Measurements from ENCODE around the gene ADCY2.

The ADCY2 gene

DNA sequence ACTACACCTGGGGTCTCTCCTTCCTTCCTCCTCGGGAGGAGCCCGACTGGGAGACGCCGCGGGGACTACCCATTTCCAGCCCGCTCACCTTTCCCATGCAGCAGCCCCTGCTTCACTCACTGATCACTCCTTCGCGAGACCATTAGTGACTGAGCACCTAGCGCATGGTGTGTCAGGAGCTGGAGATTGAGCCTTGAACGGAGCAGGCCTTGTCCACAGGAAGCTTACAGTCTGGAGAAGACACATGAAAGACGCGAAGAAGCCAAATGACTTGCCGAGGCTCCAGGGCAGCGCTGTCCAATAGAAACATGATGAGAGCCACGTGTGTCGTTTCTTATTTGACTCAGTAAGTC lies 455.3 kb downstream of the ADCY2 start:
- ATAC-seq = no peak
- no peak for TF ChIP-seq SNAI2 (CRISPR knock-in tag; IDR thresholded peaks at IDR 0.05)
- no peak for TF ChIP-seq CSDC2 (CRISPR knock-in tag; IDR thresholded peaks at IDR 0.05)
- TF ChIP-seq, protein P1, sequence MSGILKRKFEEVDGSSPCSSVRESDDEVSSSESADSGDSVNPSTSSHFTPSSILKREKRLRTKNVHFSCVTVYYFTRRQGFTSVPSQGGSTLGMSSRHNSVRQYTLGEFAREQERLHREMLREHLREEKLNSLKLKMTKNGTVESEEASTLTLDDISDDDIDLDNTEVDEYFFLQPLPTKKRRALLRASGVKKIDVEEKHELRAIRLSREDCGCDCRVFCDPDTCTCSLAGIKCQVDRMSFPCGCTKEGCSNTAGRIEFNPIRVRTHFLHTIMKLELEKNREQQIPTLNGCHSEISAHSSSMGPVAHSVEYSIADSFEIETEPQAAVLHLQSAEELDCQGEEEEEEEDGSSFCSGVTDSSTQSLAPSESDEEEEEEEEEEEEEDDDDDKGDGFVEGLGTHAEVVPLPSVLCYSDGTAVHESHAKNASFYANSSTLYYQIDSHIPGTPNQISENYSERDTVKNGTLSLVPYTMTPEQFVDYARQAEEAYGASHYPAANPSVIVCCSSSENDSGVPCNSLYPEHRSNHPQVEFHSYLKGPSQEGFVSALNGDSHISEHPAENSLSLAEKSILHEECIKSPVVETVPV (CRISPR knock-in tag; IDR thresholded peaks at IDR 0.05) = no peak
- TF ChIP-seq ZNF565 (CRISPR knock-in tag; conservative IDR thresholded peaks at IDR 0.05; ENCODE audit: low read depth) = no peak
- TF ChIP-seq TCF4 (CRISPR knock-in tag; IDR thresholded peaks at IDR 0.05; ENCODE audit: borderline replicate concordance) = no peak
- no peak for TF ChIP-seq ZFP3 (CRISPR knock-in tag; IDR thresholded peaks at IDR 0.05)
- no peak for TF ChIP-seq BACH2 (CRISPR knock-in tag; IDR thresholded peaks at IDR 0.05; ENCODE audit: borderline replicate concordance)
- no peak for TF ChIP-seq OSR1 (CRISPR knock-in tag; IDR thresholded peaks at IDR 0.05)
- TF ChIP-seq ZNF70 (CRISPR knock-in tag; IDR thresholded peaks at IDR 0.05) = no peak
- no peak for TF ChIP-seq ISL1 (CRISPR knock-in tag; IDR thresholded peaks at IDR 0.05)
- TF ChIP-seq, protein P2, sequence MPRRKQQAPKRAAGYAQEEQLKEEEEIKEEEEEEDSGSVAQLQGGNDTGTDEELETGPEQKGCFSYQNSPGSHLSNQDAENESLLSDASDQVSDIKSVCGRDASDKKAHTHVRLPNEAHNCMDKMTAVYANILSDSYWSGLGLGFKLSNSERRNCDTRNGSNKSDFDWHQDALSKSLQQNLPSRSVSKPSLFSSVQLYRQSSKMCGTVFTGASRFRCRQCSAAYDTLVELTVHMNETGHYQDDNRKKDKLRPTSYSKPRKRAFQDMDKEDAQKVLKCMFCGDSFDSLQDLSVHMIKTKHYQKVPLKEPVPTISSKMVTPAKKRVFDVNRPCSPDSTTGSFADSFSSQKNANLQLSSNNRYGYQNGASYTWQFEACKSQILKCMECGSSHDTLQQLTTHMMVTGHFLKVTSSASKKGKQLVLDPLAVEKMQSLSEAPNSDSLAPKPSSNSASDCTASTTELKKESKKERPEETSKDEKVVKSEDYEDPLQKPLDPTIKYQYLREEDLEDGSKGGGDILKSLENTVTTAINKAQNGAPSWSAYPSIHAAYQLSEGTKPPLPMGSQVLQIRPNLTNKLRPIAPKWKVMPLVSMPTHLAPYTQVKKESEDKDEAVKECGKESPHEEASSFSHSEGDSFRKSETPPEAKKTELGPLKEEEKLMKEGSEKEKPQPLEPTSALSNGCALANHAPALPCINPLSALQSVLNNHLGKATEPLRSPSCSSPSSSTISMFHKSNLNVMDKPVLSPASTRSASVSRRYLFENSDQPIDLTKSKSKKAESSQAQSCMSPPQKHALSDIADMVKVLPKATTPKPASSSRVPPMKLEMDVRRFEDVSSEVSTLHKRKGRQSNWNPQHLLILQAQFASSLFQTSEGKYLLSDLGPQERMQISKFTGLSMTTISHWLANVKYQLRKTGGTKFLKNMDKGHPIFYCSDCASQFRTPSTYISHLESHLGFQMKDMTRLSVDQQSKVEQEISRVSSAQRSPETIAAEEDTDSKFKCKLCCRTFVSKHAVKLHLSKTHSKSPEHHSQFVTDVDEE (CRISPR knock-in tag; IDR thresholded peaks at IDR 0.05) = no peak
- TF ChIP-seq, protein P3, sequence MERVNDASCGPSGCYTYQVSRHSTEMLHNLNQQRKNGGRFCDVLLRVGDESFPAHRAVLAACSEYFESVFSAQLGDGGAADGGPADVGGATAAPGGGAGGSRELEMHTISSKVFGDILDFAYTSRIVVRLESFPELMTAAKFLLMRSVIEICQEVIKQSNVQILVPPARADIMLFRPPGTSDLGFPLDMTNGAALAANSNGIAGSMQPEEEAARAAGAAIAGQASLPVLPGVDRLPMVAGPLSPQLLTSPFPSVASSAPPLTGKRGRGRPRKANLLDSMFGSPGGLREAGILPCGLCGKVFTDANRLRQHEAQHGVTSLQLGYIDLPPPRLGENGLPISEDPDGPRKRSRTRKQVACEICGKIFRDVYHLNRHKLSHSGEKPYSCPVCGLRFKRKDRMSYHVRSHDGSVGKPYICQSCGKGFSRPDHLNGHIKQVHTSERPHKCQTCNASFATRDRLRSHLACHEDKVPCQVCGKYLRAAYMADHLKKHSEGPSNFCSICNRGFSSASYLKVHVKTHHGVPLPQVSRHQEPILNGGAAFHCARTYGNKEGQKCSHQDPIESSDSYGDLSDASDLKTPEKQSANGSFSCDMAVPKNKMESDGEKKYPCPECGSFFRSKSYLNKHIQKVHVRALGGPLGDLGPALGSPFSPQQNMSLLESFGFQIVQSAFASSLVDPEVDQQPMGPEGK (CRISPR knock-in tag; IDR thresholded peaks at IDR 0.05; ENCODE audit: borderline replicate concordance) = no peak
- no peak for TF ChIP-seq TOX (CRISPR knock-in tag; IDR thresholded peaks at IDR 0.05; ENCODE audit: borderline replicate concordance)
- no peak for TF ChIP-seq ESRRG (CRISPR knock-in tag; IDR thresholded peaks at IDR 0.05)
- TF ChIP-seq, protein P4, sequence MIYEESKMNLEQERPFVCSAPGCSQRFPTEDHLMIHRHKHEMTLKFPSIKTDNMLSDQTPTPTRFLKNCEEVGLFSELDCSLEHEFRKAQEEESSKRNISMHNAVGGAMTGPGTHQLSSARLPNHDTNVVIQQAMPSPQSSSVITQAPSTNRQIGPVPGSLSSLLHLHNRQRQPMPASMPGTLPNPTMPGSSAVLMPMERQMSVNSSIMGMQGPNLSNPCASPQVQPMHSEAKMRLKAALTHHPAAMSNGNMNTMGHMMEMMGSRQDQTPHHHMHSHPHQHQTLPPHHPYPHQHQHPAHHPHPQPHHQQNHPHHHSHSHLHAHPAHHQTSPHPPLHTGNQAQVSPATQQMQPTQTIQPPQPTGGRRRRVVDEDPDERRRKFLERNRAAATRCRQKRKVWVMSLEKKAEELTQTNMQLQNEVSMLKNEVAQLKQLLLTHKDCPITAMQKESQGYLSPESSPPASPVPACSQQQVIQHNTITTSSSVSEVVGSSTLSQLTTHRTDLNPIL (CRISPR knock-in tag; IDR thresholded peaks at IDR 0.05; ENCODE audit: low read depth) = no peak
- TF ChIP-seq ARNTL (CRISPR knock-in tag; IDR thresholded peaks at IDR 0.05; ENCODE audit: borderline replicate concordance, low read depth) = no peak
- TF ChIP-seq, protein P5, sequence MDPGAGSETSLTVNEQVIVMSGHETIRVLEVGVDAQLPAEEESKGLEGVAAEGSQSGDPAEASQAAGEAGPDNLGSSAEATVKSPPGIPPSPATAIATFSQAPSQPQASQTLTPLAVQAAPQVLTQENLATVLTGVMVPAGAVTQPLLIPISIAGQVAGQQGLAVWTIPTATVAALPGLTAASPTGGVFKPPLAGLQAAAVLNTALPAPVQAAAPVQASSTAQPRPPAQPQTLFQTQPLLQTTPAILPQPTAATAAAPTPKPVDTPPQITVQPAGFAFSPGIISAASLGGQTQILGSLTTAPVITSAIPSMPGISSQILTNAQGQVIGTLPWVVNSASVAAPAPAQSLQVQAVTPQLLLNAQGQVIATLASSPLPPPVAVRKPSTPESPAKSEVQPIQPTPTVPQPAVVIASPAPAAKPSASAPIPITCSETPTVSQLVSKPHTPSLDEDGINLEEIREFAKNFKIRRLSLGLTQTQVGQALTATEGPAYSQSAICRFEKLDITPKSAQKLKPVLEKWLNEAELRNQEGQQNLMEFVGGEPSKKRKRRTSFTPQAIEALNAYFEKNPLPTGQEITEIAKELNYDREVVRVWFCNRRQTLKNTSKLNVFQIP (CRISPR knock-in tag; IDR thresholded peaks at IDR 0.05; ENCODE audit: borderline replicate concordance, low read depth) = no peak
- TF ChIP-seq ZFP30 (CRISPR knock-in tag; IDR thresholded peaks at IDR 0.05) = no peak
- no peak for TF ChIP-seq ZC3H10 (CRISPR knock-in tag; IDR thresholded peaks at IDR 0.05)
- no peak for TF ChIP-seq PPARA (CRISPR knock-in tag; IDR thresholded peaks at IDR 0.05; ENCODE audit: borderline replicate concordance)

DNA sequence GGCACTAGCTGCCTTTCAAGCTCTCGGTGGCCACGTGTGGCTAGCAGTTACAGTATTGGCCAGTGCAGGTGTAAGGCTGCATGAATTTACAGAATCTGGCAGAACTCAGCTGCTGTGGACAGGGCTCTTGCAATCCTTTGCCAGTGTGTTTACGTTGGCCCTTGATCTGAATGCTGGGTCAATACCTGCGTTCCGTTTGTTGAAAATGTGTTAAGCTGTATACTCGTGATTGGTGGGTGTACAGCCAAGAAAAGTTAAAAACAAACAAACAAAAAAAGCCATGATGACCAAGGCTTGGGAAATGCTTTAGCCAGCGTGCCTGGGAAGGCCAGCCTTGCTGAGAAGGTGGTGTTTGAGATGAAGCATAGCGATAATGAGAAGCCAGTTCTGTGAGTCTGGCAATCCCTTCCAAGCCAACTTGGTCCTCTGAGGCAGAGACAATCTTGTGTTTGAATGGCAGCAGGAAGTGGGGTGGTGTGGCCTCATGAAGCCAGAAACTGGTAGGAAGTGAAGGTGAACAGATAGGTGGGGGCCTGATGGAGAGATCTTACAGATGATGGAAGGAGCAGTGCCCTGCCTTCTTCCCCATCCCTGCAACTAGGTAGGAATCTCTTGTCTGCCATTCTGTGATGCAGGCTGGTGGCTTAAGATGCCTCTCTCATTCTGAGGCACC lies 455.8 kb downstream of the ADCY2 start:
- no peak for ATAC-seq
- TF ChIP-seq BACH2 (CRISPR knock-in tag; IDR thresholded peaks at IDR 0.05; ENCODE audit: borderline replicate concordance) (no peak), CSDC2 (CRISPR knock-in tag; IDR thresholded peaks at IDR 0.05) (no peak), SNAI2 (CRISPR knock-in tag; IDR thresholded peaks at IDR 0.05) (no peak), ZC3H10 (CRISPR knock-in tag; IDR thresholded peaks at IDR 0.05) (no peak), ZNF565 (CRISPR knock-in tag; conservative IDR thresholded peaks at IDR 0.05; ENCODE audit: low read depth) (no peak), TCF4 (CRISPR knock-in tag; IDR thresholded peaks at IDR 0.05; ENCODE audit: borderline replicate concordance) (no peak), ZNF70 (CRISPR knock-in tag; IDR thresholded peaks at IDR 0.05) (no peak), TOX (CRISPR knock-in tag; IDR thresholded peaks at IDR 0.05; ENCODE audit: borderline replicate concordance) (no peak)
- TF ChIP-seq, protein P5 (CRISPR knock-in tag; IDR thresholded peaks at IDR 0.05; ENCODE audit: borderline replicate concordance, low read depth) = no peak
- TF ChIP-seq, protein P4 (CRISPR knock-in tag; IDR thresholded peaks at IDR 0.05; ENCODE audit: low read depth) = no peak
- TF ChIP-seq, protein P1 (CRISPR knock-in tag; IDR thresholded peaks at IDR 0.05) = no peak
- TF ChIP-seq, protein P2 (CRISPR knock-in tag; IDR thresholded peaks at IDR 0.05) = no peak

Measured in SK-N-SH treated with all-trans-retinoic acid at 6 μM for 48 hours (cell line).